HepG2 (cell line): ENCODE measurements around the gene CEP135. TPM values are rescaled to one million over a fixed set of nuclear protein-coding genes. Genes with fewer than 3 reads are reported as not detected.
A peak's percentile ranks its signal among the peaks of the same experiment; 100 is the strongest.

Source experiments
- ATAC-seq: fragments of 200-7000 bp; cut with Tn5 transposase; 3 replicates; pipeline ENCODE4 v1.9.1; 2020; ENCODE audit warnings: mild to moderate bottlenecking, moderate library complexity
- BruUV-seq: library from RNA; stranded (reverse); fragments of 400-500 nt; replicated peaks from 2 replicates; lab custom pipeline; 2021; lab: Mats Ljungman, UMichigan
- CTCF ChIA-PET: fragments of 300-600 bp; formaldehyde crosslinking; extraction: SDS; loops from one replicate; lab custom pipeline; 2021; ENCODE audit warnings: low total read pairs, inconsistent platforms, low intra/inter-chr PET ratio; lab: Yijun Ruan, JAX
- POLR2A ChIA-PET: fragments of 350-600 bp; sonication (Branson Sonifier 250); formaldehyde crosslinking; loops from one replicate; lab custom pipeline; 2020; ENCODE audit warnings: antibody characterized with exemption, inconsistent platforms; lab: Yijun Ruan, JAX
- DNase-seq: peaks from one replicate; pipeline ENCODE4 v3.0.0-alpha.2; 2015; ENCODE audit warnings: low spot score
- FAIRE-seq: peaks from 3 replicates; lab custom pipeline; 2011; peaks lifted over from hg19 to GRCh38; lab: Jason Lieb, UNC
- H2AFZ ChIP-seq: one replicate; pipeline ENCODE4 v1.6.1; 2011; ENCODE audit warnings: low read length, inconsistent platforms
- H3K27ac ChIP-seq: fragments of 300-600 bp; 3 replicates; pipeline ENCODE4 v1.8.0; 2011; ENCODE audit warnings: mixed run types, mild to moderate bottlenecking, mixed read lengths, low read length, inconsistent platforms; ENCODE audit not compliant: insufficient read depth; ENCODE audit errors: extremely low read length
- H3K27me3 ChIP-seq, 2 experiments: fragments of 200-600 bp in 1 of 2; 2 replicates in 1 of 2; 3 replicates in 1 of 2; pipeline versions ENCODE4 v1.6.0 to v1.8.0; 2011; ENCODE audit warnings: low read length in 2 of 2, mild to moderate bottlenecking in 2 of 2, moderate library complexity in 2 of 2, inconsistent platforms in 1 of 2; ENCODE audit not compliant: insufficient read depth in 2 of 2, control insufficient read depth in 1 of 2
- H3K36me3 ChIP-seq, 2 experiments: fragments of 200-600 bp in 1 of 2; replicated peaks in 1 of 2; 2 replicates in 1 of 2; 3 replicates in 1 of 2; pipeline versions ENCODE4 v1.5.1 to v1.8.0; 2011; ENCODE audit warnings: low read length in 2 of 2, inconsistent platforms in 1 of 2; ENCODE audit not compliant: insufficient read depth in 2 of 2, control insufficient read depth in 1 of 2
- H3K4me1 ChIP-seq: 2 replicates; pipeline ENCODE4 v1.5.1; 2012; ENCODE audit warnings: low read length, inconsistent platforms; ENCODE audit not compliant: insufficient read depth
- H3K4me2 ChIP-seq: 2 replicates; pipeline ENCODE4 v1.6.0; 2011; ENCODE audit warnings: low read depth, low read length, inconsistent platforms
- H3K4me3 ChIP-seq, 3 experiments: fragments of 200-600 bp in 1 of 3; sonication (generic), shearing (Covaris generic) in 1 of 3; replicated peaks in 1 of 3; 2 replicates each; pipeline ENCODE4 v1.5.1; 2011 to 2016; ENCODE audit warnings: low read length in 3 of 3, inconsistent platforms in 2 of 3, low read depth in 2 of 3, mild to moderate bottlenecking in 2 of 3, control low read depth in 1 of 3, mixed read lengths in 1 of 3; ENCODE audit not compliant: insufficient read depth in 1 of 3
- H3K79me2 ChIP-seq: one replicate; pipeline ENCODE4 v1.6.1; 2011; ENCODE audit warnings: low read length, inconsistent platforms; ENCODE audit not compliant: insufficient read depth
- H3K9ac ChIP-seq: 2 replicates; pipeline ENCODE4 v1.6.0; 2011; ENCODE audit warnings: mild to moderate bottlenecking, low read depth, low read length, inconsistent platforms; ENCODE audit not compliant: insufficient read depth
- H3K9me3 ChIP-seq: 2 replicates; pipeline ENCODE4 v1.5.1; 2012; ENCODE audit warnings: mild to moderate bottlenecking, low read length
- H4K20me1 ChIP-seq: 2 replicates; pipeline ENCODE4 v1.6.0; 2011; ENCODE audit warnings: inconsistent platforms, mild to moderate bottlenecking, low read length, moderate library complexity; ENCODE audit not compliant: insufficient read depth
- AFF4 ChIP-seq: sonication (generic); formaldehyde crosslinking; IDR thresholded peaks from 2 replicates; pipeline ENCODE4 v1.4.0; 2020; ENCODE audit warnings: missing genetic modification reagents
- MAFK ChIP-seq, 2 experiments: IDR thresholded peaks in 1 of 2; conservative IDR thresholded peaks in 1 of 2; 2 replicates each; pipeline ENCODE4 v1.6.1; 2011; ENCODE audit warnings: improper control_type of control experiment in 2 of 2, low read length in 2 of 2
- WGBS: methylation state at CpG from one replicate; pipeline ENCODE4 v1.1.6; 2017; ENCODE audit warnings: low lambda C conversion rate; 5-methylcytosine and 5-hydroxymethylcytosine counted together
- in situ Hi-C: cut with HindIII; loops from 2 replicates; pipeline ENCODE4 v1.10.0; 2017; ENCODE audit warnings: low pct_unique_long_range_greater_than_20kb; ENCODE audit not compliant: extremely low pct_ligation_motif_present
- intact Hi-C: fragments of 100-400 bp; cut with micrococcal nuclease; formaldehyde crosslinking; loops from one replicate; pipeline ENCODE4 v1.10.0; 2022; ENCODE audit not compliant: unreplicated experiment
- polyA plus RNA-seq, 8 experiments: library from polyadenylated mRNA; depleted of rRNA in 3 of 8; stranded (reverse) in 7 of 8; unstranded in 1 of 8; fragments of >200 nt; fragmentation: Illumina TruSeq in 4 of 8; extraction: Trizol in 4 of 8; gene quantifications; 2 replicates each; pipeline versions ENCODE4 v1.2.1 to v1.2.3, GENCODE V29; 2011 to 2016; ENCODE audit warnings: low read depth in 4 of 8, missing spikeins in 1 of 8, mixed read lengths in 1 of 8; ENCODE audit not compliant: insufficient read depth in 1 of 8
- total RNA-seq, 5 experiments: library from RNA; depleted of rRNA; stranded (reverse); fragments of >200 nt; fragmentation: Illumina TruSeq; extraction: Trizol; gene quantifications; 2 replicates each; pipeline ENCODE4 v1.2.3, GENCODE V29; 2016; ENCODE audit warnings: low read depth in 1 of 5

Gene CEP135
- total and polyA plus RNA-seq, 2 of the 13 experiments (the other 11 are each of a cell fraction or from before 2014, with no cell fraction given): 1.7 to 8.8 TPM

- H3K4me2 ChIP-seq: no peak overlapping the region
Observed at GRCh38 chr4:56078866-56079265, 130.1 kb downstream of the CEP135 start.

More at GRCh38 chr4:56078866-56079265, 130.1 kb downstream of the CEP135 start:
- no peak for ATAC-seq
- BruUV-seq: no TSS peak
- H3K79me2 ChIP-seq: no peaks in the 10 kb centered on the region
- POLR2A ChIA-PET: no interaction called here
- no peaks in the 10 kb centered on the region for H3K9me3 ChIP-seq
- H3K27me3 ChIP-seq: no peaks in the 10 kb centered on the region
- H2AFZ ChIP-seq: no peak overlapping the region
- intact Hi-C loops: no loop called here
- TF ChIP-seq AFF4 (CRISPR knock-in tag) (no peak), MAFK (conservative IDR thresholded peaks at IDR 0.05 in 1 of 2, IDR thresholded peaks at IDR 0.05 in 1 of 2; ENCODE audit: low read length in 2 of 2) (0 out of 4 replicates have a peak, but pooled peaks of 1 of the 2 experiments have one; percentile 25)
- TF ChIP-seq, all 625 proteins: peak for 1
- Histone ChIP-seq H3K4me3 (no peak overlapping the region), H3K9ac (no peak overlapping the region), H4K20me1 (no peaks in the 10 kb centered on the region), H3K36me3 (no peaks in the 10 kb centered on the region), H3K27ac (no peak overlapping the region), H3K4me1 (no peaks in the 10 kb centered on the region)
- WGBS: 78% methylated on average over 4 of the region's 4 CpGs
- DNase-seq (no peak), FAIRE-seq (no peak)
- in situ Hi-C loops: no loop called here
- CTCF ChIA-PET: no interaction called here
